Astrocyte (in vitro differentiated cells and primary cell): ENCODE data around the gene SPART.

Source experiments
- EZH2 ChIP-seq: IDR thresholded peaks from 2 replicates; pipeline ENCODE4 v1.6.1; 2012; ENCODE audit warnings: mild to moderate bottlenecking, low read length, inconsistent platforms; ENCODE audit not compliant: insufficient read depth
- TF ChIP-seq, protein P1 (sequence below): IDR thresholded peaks from 2 replicates; pipeline ENCODE4 v1.5.1; 2011; ENCODE audit warnings: low read depth, mild to moderate bottlenecking, inconsistent platforms, low read length, moderate library complexity; ENCODE audit not compliant: insufficient read depth

DNA sequence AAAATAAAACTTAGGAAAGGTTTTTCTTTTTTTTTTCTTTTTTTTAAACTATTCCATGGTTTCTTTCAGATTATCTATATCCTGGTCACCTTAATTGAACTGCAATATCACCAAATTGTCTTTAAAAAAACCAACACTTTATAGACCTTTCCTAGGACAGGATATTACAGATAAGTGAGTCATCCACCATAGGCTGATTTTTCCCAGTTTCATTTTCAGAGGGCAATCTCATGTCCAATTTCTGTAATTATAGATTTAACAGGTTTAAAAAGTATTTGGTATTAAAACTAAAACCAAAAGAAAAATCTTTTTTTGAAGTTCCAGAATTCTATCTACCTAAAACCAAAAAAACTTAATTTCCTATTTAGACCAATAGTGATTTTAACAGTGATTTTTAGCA is 13.2 kb downstream of the SPART start:
- TF ChIP-seq, protein P1, sequence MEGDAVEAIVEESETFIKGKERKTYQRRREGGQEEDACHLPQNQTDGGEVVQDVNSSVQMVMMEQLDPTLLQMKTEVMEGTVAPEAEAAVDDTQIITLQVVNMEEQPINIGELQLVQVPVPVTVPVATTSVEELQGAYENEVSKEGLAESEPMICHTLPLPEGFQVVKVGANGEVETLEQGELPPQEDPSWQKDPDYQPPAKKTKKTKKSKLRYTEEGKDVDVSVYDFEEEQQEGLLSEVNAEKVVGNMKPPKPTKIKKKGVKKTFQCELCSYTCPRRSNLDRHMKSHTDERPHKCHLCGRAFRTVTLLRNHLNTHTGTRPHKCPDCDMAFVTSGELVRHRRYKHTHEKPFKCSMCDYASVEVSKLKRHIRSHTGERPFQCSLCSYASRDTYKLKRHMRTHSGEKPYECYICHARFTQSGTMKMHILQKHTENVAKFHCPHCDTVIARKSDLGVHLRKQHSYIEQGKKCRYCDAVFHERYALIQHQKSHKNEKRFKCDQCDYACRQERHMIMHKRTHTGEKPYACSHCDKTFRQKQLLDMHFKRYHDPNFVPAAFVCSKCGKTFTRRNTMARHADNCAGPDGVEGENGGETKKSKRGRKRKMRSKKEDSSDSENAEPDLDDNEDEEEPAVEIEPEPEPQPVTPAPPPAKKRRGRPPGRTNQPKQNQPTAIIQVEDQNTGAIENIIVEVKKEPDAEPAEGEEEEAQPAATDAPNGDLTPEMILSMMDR: no peak
- TF ChIP-seq EZH2: no peak
